ENCODE results near the gene PDE8A. TPM values are rescaled to one million over a fixed set of nuclear protein-coding genes. Genes with fewer than 3 reads are reported as not detected.
"Not testable (repeated sequence)": the region's sequence is repeated elsewhere in the genome, so short reads cannot be mapped to it uniquely, and the experiment has no call there.

Gene PDE8A
- total RNA-seq, 2 experiments from 2014 or later: 12.6 to 12.8 TPM

- ChIA-PET POLR2A (no interaction called here), CTCF (interaction anchor here (0.8 kb wide), 1 partner anchor 13 kb away, joined by 3 read pairs; no protein-coding TSS in a partner anchor)
- H3K36me3 Mint-ChIP-seq (ENCODE audit: low read depth): no peaks in the 10 kb centered on the region
- no peaks in the 10 kb centered on the region for H3K4me1 Mint-ChIP-seq (ENCODE audit: low read depth)
- DNase-seq: no peak
- no peak for ATAC-seq
- H3K9me3 Mint-ChIP-seq (ENCODE audit: insufficient read depth): peaks cover 5% of the 10 kb centered on the region
- H3K27me3 Mint-ChIP-seq (ENCODE audit: low read depth): peaks cover 19% of the 10 kb centered on the region
- no peak overlapping the region for H3K27ac Mint-ChIP-seq
- no peak overlapping the region for H3K4me3 Mint-ChIP-seq
Observed at GRCh38 chr15:85155857-85156256, 174.2 kb downstream of the PDE8A start.

GRCh38 chr15:85157344-85157743 lies 175.7 kb downstream of the PDE8A start:
- ChIA-PET CTCF (no interaction called here), POLR2A (no interaction called here)
- Mint-ChIP-seq H3K9me3 (ENCODE audit: insufficient read depth) (peaks cover 7% of the 10 kb centered on the region), H3K27ac (no peak overlapping the region), H3K4me3 (no peak overlapping the region), H3K36me3 (ENCODE audit: low read depth) (no peaks in the 10 kb centered on the region), H3K27me3 (ENCODE audit: low read depth) (peaks cover 19% of the 10 kb centered on the region), H3K4me1 (ENCODE audit: low read depth) (no peaks in the 10 kb centered on the region)
- DNase-seq (no peak), ATAC-seq (no peak)

GRCh38 chr15:85162237-85162636 lies 180.6 kb downstream of the PDE8A start:
- ChIA-PET POLR2A (no interaction called here), CTCF (no interaction called here)
- ATAC-seq (no peak), DNase-seq (no peak)
- Mint-ChIP-seq H3K4me3 (no peak overlapping the region), H3K4me1 (ENCODE audit: low read depth) (no peaks in the 10 kb centered on the region), H3K36me3 (ENCODE audit: low read depth) (no peaks in the 10 kb centered on the region), H3K27ac (no peak overlapping the region), H3K9me3 (ENCODE audit: insufficient read depth) (peaks cover 4% of the 10 kb centered on the region), H3K27me3 (ENCODE audit: low read depth) (peaks cover 16% of the 10 kb centered on the region)

- POLR2A ChIA-PET: no interaction called here
Observed at GRCh38 chr15:85164841-85165466, 183.3 kb downstream of the PDE8A start.

GRCh38 chr15:85167568-85167967 lies 185.9 kb downstream of the PDE8A start:
- Mint-ChIP-seq H3K4me1 (ENCODE audit: low read depth) (no peaks in the 10 kb centered on the region), H3K27ac (no peak overlapping the region), H3K27me3 (ENCODE audit: low read depth) (peaks cover 33% of the 10 kb centered on the region), H3K4me3 (no peak overlapping the region), H3K9me3 (ENCODE audit: insufficient read depth) (peaks cover 16% of the 10 kb centered on the region), H3K36me3 (ENCODE audit: low read depth) (no peaks in the 10 kb centered on the region)
- POLR2A ChIA-PET: no interaction called here
- ATAC-seq: no peak
- DNase-seq: no peak
- CTCF ChIA-PET: interaction anchor here (1.2 kb wide), 1 partner anchor 239 kb away, joined by 3 read pairs; no protein-coding TSS in a partner anchor

More at GRCh38 chr15:85164841-85165466, 183.3 kb downstream of the PDE8A start:
- CTCF ChIA-PET: no interaction called here
- Mint-ChIP-seq H3K4me3 (no peak overlapping the region), H3K4me1 (ENCODE audit: low read depth) (no peaks in the 10 kb centered on the region), H3K9me3 (ENCODE audit: insufficient read depth) (peaks cover 4% of the 10 kb centered on the region), H3K36me3 (ENCODE audit: low read depth) (no peaks in the 10 kb centered on the region), H3K27ac (no peak overlapping the region), H3K27me3 (ENCODE audit: low read depth) (peaks cover 25% of the 10 kb centered on the region)
- ATAC-seq (no peak), DNase-seq (no peak)

GRCh38 chr15:85168642-85169173 lies 187.1 kb downstream of the PDE8A start:
- ChIA-PET POLR2A (interaction anchor here (1.1 kb wide), 1 partner anchor 188 kb away, joined by 3 read pairs; no protein-coding TSS in a partner anchor), CTCF (interaction anchor here (0.9 to 1.9 kb wide), 13 partner anchors 8 to 570 kb away, joined by 3 to 7 read pairs (median 3); no protein-coding TSS in a partner anchor)
- Mint-ChIP-seq H3K4me3 (peak overlapping the region; percentile 15), H3K36me3 (ENCODE audit: low read depth) (no peaks in the 10 kb centered on the region), H3K4me1 (ENCODE audit: low read depth) (no peaks in the 10 kb centered on the region), H3K27me3 (ENCODE audit: low read depth) (peaks cover 31% of the 10 kb centered on the region), H3K27ac (no peak overlapping the region), H3K9me3 (ENCODE audit: insufficient read depth) (peaks cover 15% of the 10 kb centered on the region)
- peak; percentile 55 for ATAC-seq
- DNase-seq: peak; percentile 53

GRCh38 chr15:85171736-85172135 lies 190.1 kb downstream of the PDE8A start:
- ATAC-seq (no peak), DNase-seq (no peak)
- H3K4me3 Mint-ChIP-seq: no peak overlapping the region
- peaks cover 15% of the 10 kb centered on the region for H3K9me3 Mint-ChIP-seq (ENCODE audit: insufficient read depth)
- no peak overlapping the region for H3K27ac Mint-ChIP-seq
- ChIA-PET POLR2A (no interaction called here), CTCF (no interaction called here)
- H3K36me3 Mint-ChIP-seq (ENCODE audit: low read depth): no peaks in the 10 kb centered on the region
- no peaks in the 10 kb centered on the region for H3K4me1 Mint-ChIP-seq (ENCODE audit: low read depth)
- H3K27me3 Mint-ChIP-seq (ENCODE audit: low read depth): peaks cover 23% of the 10 kb centered on the region

GRCh38 chr15:85172846-85173490 lies 191.3 kb downstream of the PDE8A start:
- DNase-seq (no peak), ATAC-seq (no peak)
- Mint-ChIP-seq H3K27me3 (ENCODE audit: low read depth) (peaks cover 21% of the 10 kb centered on the region), H3K9me3 (ENCODE audit: insufficient read depth) (peaks cover 15% of the 10 kb centered on the region), H3K4me1 (ENCODE audit: low read depth) (no peaks in the 10 kb centered on the region), H3K36me3 (ENCODE audit: low read depth) (no peaks in the 10 kb centered on the region), H3K4me3 (no peak overlapping the region), H3K27ac (no peak overlapping the region)
- ChIA-PET CTCF (no interaction called here), POLR2A (no interaction called here)

GRCh38 chr15:85173630-85174029 lies 192.0 kb downstream of the PDE8A start:
- peaks cover 18% of the 10 kb centered on the region for H3K27me3 Mint-ChIP-seq (ENCODE audit: low read depth)
- POLR2A ChIA-PET; H3K27ac Mint-ChIP-seq; H3K4me3 Mint-ChIP-seq; DNase-seq; H3K4me1 Mint-ChIP-seq (ENCODE audit: low read depth); ATAC-seq; H3K36me3 Mint-ChIP-seq (ENCODE audit: low read depth): not testable (repeated sequence)
- CTCF ChIA-PET: interaction anchor here (1.6 kb wide), 1 partner anchor 10 kb away, joined by 3 read pairs; no protein-coding TSS in a partner anchor
- H3K9me3 Mint-ChIP-seq (ENCODE audit: insufficient read depth): peaks cover 15% of the 10 kb centered on the region

GRCh38 chr15:85174521-85174920 lies 192.9 kb downstream of the PDE8A start:
- H3K4me1 Mint-ChIP-seq (ENCODE audit: low read depth): no peaks in the 10 kb centered on the region
- ATAC-seq (no peak), DNase-seq (no peak)
- H3K9me3 Mint-ChIP-seq (ENCODE audit: insufficient read depth): peaks cover 15% of the 10 kb centered on the region
- H3K36me3 Mint-ChIP-seq (ENCODE audit: low read depth): no peaks in the 10 kb centered on the region
- CTCF ChIA-PET: interaction anchor here (1.6 kb wide), 1 partner anchor 10 kb away, joined by 3 read pairs; no protein-coding TSS in a partner anchor
- POLR2A ChIA-PET: no interaction called here
- H3K27ac Mint-ChIP-seq: no peak overlapping the region
- H3K27me3 Mint-ChIP-seq (ENCODE audit: low read depth): peaks cover 13% of the 10 kb centered on the region
- H3K4me3 Mint-ChIP-seq: no peak overlapping the region

- CTCF ChIA-PET; ATAC-seq; H3K4me1 Mint-ChIP-seq (ENCODE audit: low read depth): not testable (repeated sequence)
Observed at GRCh38 chr15:85177042-85177515, 195.4 kb downstream of the PDE8A start.

GRCh38 chr15:85178308-85178707 lies 196.7 kb downstream of the PDE8A start:
- POLR2A ChIA-PET: no interaction called here

More at GRCh38 chr15:85177042-85177515, 195.4 kb downstream of the PDE8A start:
- POLR2A ChIA-PET; H3K36me3 Mint-ChIP-seq (ENCODE audit: low read depth); H3K4me3 Mint-ChIP-seq; H3K27ac Mint-ChIP-seq; H3K9me3 Mint-ChIP-seq (ENCODE audit: insufficient read depth); DNase-seq: not testable (repeated sequence)
- H3K27me3 Mint-ChIP-seq (ENCODE audit: low read depth): peaks cover 16% of the 10 kb centered on the region

More at GRCh38 chr15:85178308-85178707, 196.7 kb downstream of the PDE8A start:
- Mint-ChIP-seq H3K9me3 (ENCODE audit: insufficient read depth) (no peaks in the 10 kb centered on the region), H3K27me3 (ENCODE audit: low read depth) (peaks cover 17% of the 10 kb centered on the region), H3K4me3 (no peak overlapping the region), H3K4me1 (ENCODE audit: low read depth) (no peaks in the 10 kb centered on the region), H3K36me3 (ENCODE audit: low read depth) (no peaks in the 10 kb centered on the region), H3K27ac (no peak overlapping the region)
- no peak for ATAC-seq
- no peak for DNase-seq
- CTCF ChIA-PET: no interaction called here

All from activated CD8-positive, alpha-beta T cell treated with anti-CD3 and anti-CD28 coated beads, Interleukin-2, amount 10 ng/mL, durations not matched to agents 7 days and 5 days (primary cell).